Fibroblast of lung (primary cell): Measurements from ENCODE around the gene ST3GAL4. TPM values are rescaled to one million over a fixed set of nuclear protein-coding genes. Genes with fewer than 3 reads are reported as not detected.

ENCODE experiments used
- DNase-seq, 2 donors: peaks; one replicate each; pipeline versions ENCODE4 v3.0.0 to v3.0.0-alpha.2; 2010; ENCODE audit warnings: low read depth in 2 of 2
- H2AFZ ChIP-seq: 2 replicates; pipeline ENCODE4 v1.5.1; 2012; ENCODE audit warnings: low read length, control low read depth, inconsistent platforms
- H3K27ac ChIP-seq: 2 replicates; pipeline ENCODE4 v1.5.1; 2011; ENCODE audit warnings: low read length, control low read depth; ENCODE audit not compliant: insufficient read depth
- H3K27me3 ChIP-seq: 2 replicates; pipeline ENCODE4 v1.5.1; 2011; ENCODE audit warnings: mild to moderate bottlenecking, low read length; ENCODE audit not compliant: control insufficient read depth, insufficient read depth
- H3K36me3 ChIP-seq: 2 replicates; pipeline ENCODE4 v1.5.1; 2011; ENCODE audit warnings: low read length; ENCODE audit not compliant: control insufficient read depth, insufficient read depth
- H3K4me1 ChIP-seq: 2 replicates; pipeline ENCODE4 v1.5.1; 2011; ENCODE audit warnings: low read length; ENCODE audit not compliant: control insufficient read depth, insufficient read depth; ENCODE audit errors: extremely low read depth
- H3K4me2 ChIP-seq: 2 replicates; pipeline ENCODE4 v1.5.1; 2011; ENCODE audit warnings: low read length, control low read depth; ENCODE audit not compliant: insufficient read depth; ENCODE audit errors: extremely low read depth
- H3K4me3 ChIP-seq, 4 experiments: fragments of 200-600 bp in 1 of 4; sonication (generic) in 1 of 4; replicated peaks in 1 of 4; 2 replicates each; pipeline ENCODE4 v1.5.1; 2011 to 2016; ENCODE audit warnings: low read length in 4 of 4, low read depth in 3 of 4, mild to moderate bottlenecking in 3 of 4, control low read depth in 2 of 4, inconsistent platforms in 1 of 4, mixed read lengths in 1 of 4; ENCODE audit not compliant: insufficient read depth in 1 of 4; ENCODE audit errors: control extremely low read depth in 1 of 4
- H3K79me2 ChIP-seq: 2 replicates; pipeline ENCODE4 v1.5.1; 2012; ENCODE audit warnings: mild to moderate bottlenecking, low read length, inconsistent platforms; ENCODE audit not compliant: control insufficient read depth, insufficient read depth
- H3K9ac ChIP-seq: 2 replicates; pipeline ENCODE4 v1.5.1; 2011; ENCODE audit warnings: mild to moderate bottlenecking, low read length, control low read depth; ENCODE audit not compliant: insufficient read depth
- H3K9me3 ChIP-seq: 2 replicates; pipeline ENCODE4 v1.5.1; 2012; ENCODE audit warnings: low read depth, low read length; ENCODE audit not compliant: control insufficient read depth, insufficient read depth
- H4K20me1 ChIP-seq: 2 replicates; pipeline ENCODE4 v1.5.1; 2011; ENCODE audit warnings: low read length; ENCODE audit not compliant: control insufficient read depth, insufficient read depth; ENCODE audit errors: extremely low read depth
- CTCF ChIP-seq, 2 donors: IDR thresholded peaks in 1 of 2; conservative IDR thresholded peaks in 1 of 2; 1 replicate in 1 of 2; 2 replicates in 1 of 2; pipeline ENCODE4 v1.5.1; 2011 to 2012; ENCODE audit warnings: low read length in 2 of 2, control low read depth in 1 of 2, inconsistent platforms in 1 of 2, low read depth in 1 of 2, mild to moderate bottlenecking in 1 of 2
- EZH2 ChIP-seq: IDR thresholded peaks from 2 replicates; pipeline ENCODE4 v1.5.1; 2012; ENCODE audit warnings: low read length, control low read depth, mild to moderate bottlenecking; ENCODE audit errors: missing control alignments
- polyA plus RNA-seq, 2 donors: library from polyadenylated mRNA; depleted of rRNA in 1 of 2; stranded (reverse) in 1 of 2; unstranded in 1 of 2; fragments of >200 nt; gene quantifications; 2 replicates each; pipeline ENCODE4 v1.2.1, GENCODE V29; 2011 to 2012; ENCODE audit warnings: missing spikeins in 1 of 2
- total RNA-seq: library from RNA; depleted of rRNA; stranded (reverse); fragments of >200 nt; gene quantifications from 2 replicates; pipeline ENCODE4 v1.2.1, GENCODE V29; 2014

Gene ST3GAL4
- total and polyA plus RNA-seq, 2 donors (not counting 1 experiment from before 2014, with no cell fraction given), result 16.7 to 36.8 TPM

- no peak overlapping the region for H3K4me2 ChIP-seq
- H3K27ac ChIP-seq, result no peak overlapping the region
- no peak overlapping the region for H2AFZ ChIP-seq
- H3K9me3 ChIP-seq, result no peaks in the 10 kb centered on the region
- no peak for TF ChIP-seq CTCF (conservative IDR thresholded peaks at IDR 0.05 in 1 of 2, IDR thresholded peaks at IDR 0.05 in 1 of 2; ENCODE audit: low read depth in 1 of 2, low read length in 2 of 2)
- TF ChIP-seq EZH2, result no peak
- no peaks in the 10 kb centered on the region for H3K79me2 ChIP-seq
- H3K4me1 ChIP-seq, result peaks cover 5% of the 10 kb centered on the region
- peak in 1 of 2 donors; percentile 16 for DNase-seq
- no peaks in the 10 kb centered on the region for H3K27me3 ChIP-seq
- no peak overlapping the region for H3K9ac ChIP-seq
- H4K20me1 ChIP-seq, result no peaks in the 10 kb centered on the region
- no peak overlapping the region for H3K4me3 ChIP-seq
- peaks cover 3% of the 10 kb centered on the region for H3K36me3 ChIP-seq
These were observed 48.2 kb downstream of the ST3GAL4 start for GRCh38 chr11:126403658-126404057.

- peaks cover 5% of the 10 kb centered on the region for H3K4me1 ChIP-seq
- no peaks in the 10 kb centered on the region for H4K20me1 ChIP-seq
- no peak for DNase-seq
- TF ChIP-seq EZH2 (no peak), CTCF (conservative IDR thresholded peaks at IDR 0.05 in 1 of 2, IDR thresholded peaks at IDR 0.05 in 1 of 2; ENCODE audit: low read depth in 1 of 2, low read length in 2 of 2) (no peak)
- no peak overlapping the region for H3K4me3 ChIP-seq
- H3K9me3 ChIP-seq, result no peaks in the 10 kb centered on the region
- no peak overlapping the region for H3K9ac ChIP-seq
- no peaks in the 10 kb centered on the region for H3K27me3 ChIP-seq
- H3K36me3 ChIP-seq, result peaks cover 3% of the 10 kb centered on the region
- H2AFZ ChIP-seq, result no peak overlapping the region
- no peak overlapping the region for H3K4me2 ChIP-seq
- no peak overlapping the region for H3K27ac ChIP-seq
- no peaks in the 10 kb centered on the region for H3K79me2 ChIP-seq
These were observed 48.9 kb downstream of the ST3GAL4 start for GRCh38 chr11:126404367-126404766.

GRCh38 chr11:126405374-126405773 lies 49.9 kb downstream of the ST3GAL4 start:
- TF ChIP-seq EZH2, result no peak
- no peak for TF ChIP-seq CTCF (conservative IDR thresholded peaks at IDR 0.05 in 1 of 2, IDR thresholded peaks at IDR 0.05 in 1 of 2; ENCODE audit: low read depth in 1 of 2, low read length in 2 of 2)

More at GRCh38 chr11:126405374-126405773, 49.9 kb downstream of the ST3GAL4 start:
- no peaks in the 10 kb centered on the region for H3K9me3 ChIP-seq
- H3K4me1 ChIP-seq, result peaks cover 5% of the 10 kb centered on the region
- H4K20me1 ChIP-seq, result no peaks in the 10 kb centered on the region
- no peak overlapping the region for H3K27ac ChIP-seq
- no peak overlapping the region for H3K9ac ChIP-seq
- H3K4me3 ChIP-seq, result no peak overlapping the region
- DNase-seq, result no peak
- H3K27me3 ChIP-seq, result no peaks in the 10 kb centered on the region
- H2AFZ ChIP-seq, result no peak overlapping the region
- H3K4me2 ChIP-seq, result no peak overlapping the region
- H3K36me3 ChIP-seq, result peaks cover 3% of the 10 kb centered on the region
- H3K79me2 ChIP-seq, result no peaks in the 10 kb centered on the region
